ENCODE results near the gene KLC3. TPM values are rescaled to one million over a fixed set of nuclear protein-coding genes. Genes with fewer than 3 reads are reported as not detected.

The KLC3 gene
- total RNA-seq, 1 experiment from 2014 or later, result not detected

DNA sequence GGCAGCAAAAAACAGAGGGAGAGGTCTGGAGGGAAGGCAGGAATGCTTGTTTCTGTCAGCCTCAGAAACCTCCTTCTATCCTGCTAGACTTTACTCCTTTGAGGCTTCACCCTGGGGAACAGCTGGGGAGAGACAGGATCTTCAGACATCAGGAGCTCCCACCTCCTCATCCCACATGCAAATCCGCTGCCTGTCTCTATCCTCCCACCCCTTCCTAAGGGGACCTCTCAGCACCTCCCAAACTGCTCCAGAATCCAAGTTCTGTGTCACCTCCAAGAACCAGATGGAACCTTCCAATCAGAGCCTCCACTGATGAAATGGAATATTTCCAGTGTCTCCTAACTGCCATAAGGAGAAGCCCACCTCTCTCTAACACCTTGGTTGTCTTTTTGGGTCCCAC is 39.6 kb downstream of the KLC3 start:
- Histone ChIP-seq H3K4me3 (no peak overlapping the region), H3K9me3 (peaks cover 11% of the 10 kb centered on the region; the same call in 1 of the 2 replicates), H3K27me3 (no peaks in the 10 kb centered on the region), H3K36me3 (peaks cover 4% of the 10 kb centered on the region; the same call in 1 of the 2 replicates)
- DNase-seq, result no peak

- Histone ChIP-seq H3K27me3 (no peaks in the 10 kb centered on the region), H3K9me3 (peaks cover 3% of the 10 kb centered on the region; the same call in 1 of the 2 replicates), H3K36me3 (peaks cover 4% of the 10 kb centered on the region; the same call in 1 of the 2 replicates), H3K4me3 (no peak overlapping the region)
- DNase-seq, result no peak
Observed at GRCh38 chr19:45382426-45382825, 41.9 kb downstream of the KLC3 start.

GRCh38 chr19:45385392-45386221 is 45.1 kb downstream of the KLC3 start:
- Histone ChIP-seq H3K9me3 (no peaks in the 10 kb centered on the region), H3K4me3 (no peak overlapping the region)
- DNase-seq, result no peak

DNA sequence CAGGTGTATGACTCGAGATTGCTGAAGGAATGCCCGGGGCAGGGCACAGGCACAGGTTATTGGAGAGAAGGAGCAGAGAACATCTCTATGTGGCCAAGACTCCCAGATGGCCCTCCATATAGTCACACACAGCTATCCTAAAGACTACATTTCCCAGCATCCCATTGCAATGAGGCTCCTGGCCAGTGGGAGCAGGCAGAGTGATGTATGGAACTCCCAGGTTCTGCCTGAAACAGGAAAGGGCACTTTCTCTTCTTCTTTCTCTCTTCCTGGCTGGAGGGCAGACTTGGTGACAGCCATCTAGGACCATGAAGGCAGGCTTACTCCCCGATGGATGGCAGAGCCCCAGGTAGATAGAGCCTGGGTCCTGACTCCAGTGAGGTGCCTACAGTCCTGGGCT is 50.8 kb downstream of the KLC3 start:
- H3K36me3 ChIP-seq, result peaks cover 10% of the 10 kb centered on the region
- no peak for DNase-seq
- no peaks in the 10 kb centered on the region for H3K27me3 ChIP-seq
- no peaks in the 10 kb centered on the region for H3K9me3 ChIP-seq
- H3K4me3 ChIP-seq, result no peak overlapping the region

More at GRCh38 chr19:45385392-45386221, 45.1 kb downstream of the KLC3 start:
- H3K36me3 ChIP-seq, result no peaks in the 10 kb centered on the region
- no peaks in the 10 kb centered on the region for H3K27me3 ChIP-seq

DNA sequence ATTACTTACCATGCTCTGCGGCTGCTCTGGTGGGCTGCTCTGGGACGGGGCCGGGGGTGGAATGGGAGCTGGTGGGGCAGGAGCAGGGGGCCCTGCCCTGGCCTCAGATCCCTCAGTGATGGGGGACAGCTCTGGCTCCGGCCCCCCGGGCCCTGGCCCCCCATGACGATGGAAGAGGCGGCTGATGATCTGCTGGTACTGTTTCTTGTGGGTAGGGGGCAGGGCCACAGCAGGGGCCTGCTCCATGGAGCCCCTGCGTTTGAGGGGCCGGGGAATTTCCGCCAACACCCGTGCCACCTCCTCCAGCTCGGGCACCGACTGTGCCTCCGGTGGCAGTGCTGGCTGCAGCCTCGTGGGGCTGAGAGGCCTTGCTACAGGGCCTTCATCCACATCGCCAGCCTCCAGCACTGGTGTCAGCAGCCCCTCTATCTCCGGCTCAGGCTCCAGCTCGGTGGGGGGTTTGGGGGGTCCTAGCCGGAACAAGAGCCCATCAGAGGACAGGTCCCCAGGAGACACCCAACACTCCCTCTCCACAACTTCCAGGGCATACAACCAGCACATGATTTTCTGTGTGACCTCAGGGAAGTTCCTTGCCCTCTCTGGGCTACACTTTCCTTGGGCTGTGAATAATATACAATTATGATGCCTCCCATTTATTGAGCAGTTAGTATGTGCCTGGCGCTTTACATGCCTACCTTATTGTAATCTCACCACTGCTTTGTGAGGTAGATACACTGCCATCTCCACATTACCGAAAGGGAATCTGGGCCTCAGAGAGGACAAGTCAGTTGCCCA is 51.5 kb downstream of the KLC3 start:
- no peak overlapping the region for H3K4me3 ChIP-seq
- peaks cover 10% of the 10 kb centered on the region for H3K36me3 ChIP-seq
- H3K9me3 ChIP-seq, result no peaks in the 10 kb centered on the region
- no peaks in the 10 kb centered on the region for H3K27me3 ChIP-seq
- no peak for DNase-seq

- no peaks in the 10 kb centered on the region for H3K27me3 ChIP-seq
- H3K9me3 ChIP-seq, result no peaks in the 10 kb centered on the region
- H3K36me3 ChIP-seq, result peaks cover 19% of the 10 kb centered on the region
- DNase-seq, result no peak
- no peak overlapping the region for H3K4me3 ChIP-seq
Observed at GRCh38 chr19:45395821-45396617, 55.5 kb downstream of the KLC3 start.

DNA sequence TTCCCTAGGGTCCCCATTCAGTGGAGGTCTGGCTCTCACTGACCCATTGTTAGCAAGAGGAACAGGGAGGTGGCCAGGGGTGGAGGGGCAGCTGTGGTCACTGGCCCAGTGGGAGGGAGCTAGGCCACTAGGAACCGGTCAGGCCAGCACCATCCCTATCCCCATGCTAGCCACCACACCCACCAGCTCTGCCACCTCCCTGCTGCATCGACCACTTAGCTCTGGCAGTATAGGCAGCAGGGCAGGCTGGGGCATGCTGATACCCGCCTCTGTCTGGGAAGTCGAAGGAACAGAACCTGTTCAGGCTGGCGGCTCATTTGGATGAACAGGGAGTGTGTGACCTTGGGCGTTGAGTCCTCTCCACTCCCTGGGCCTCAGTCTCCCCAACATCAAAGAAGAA is 59.6 kb downstream of the KLC3 start:
- peaks cover 16% of the 10 kb centered on the region for H3K36me3 ChIP-seq
- no peaks in the 10 kb centered on the region for H3K9me3 ChIP-seq
- no peak for DNase-seq
- no peak overlapping the region for H3K4me3 ChIP-seq
- no peaks in the 10 kb centered on the region for H3K27me3 ChIP-seq

Other genes starting within 250 kb of the KLC3 start
- 18.1 and 33.1 TPM in 2 replicates for gene PPP1R37, start 247.6 kb upstream of the KLC3 start, total RNA-seq (2014; rRNA removed; shearing (Covaris generic); ENCODE audit: low replicate concordance)
- 0.91 TPM in 1 of 2 replicates, not detected in the other for gene NKPD1, start 179.8 kb upstream of the KLC3 start, total RNA-seq (2014; rRNA removed; shearing (Covaris generic); ENCODE audit: low replicate concordance)
- gene TRAPPC6A, start 162.5 kb upstream of the KLC3 start, total RNA-seq (2014; rRNA removed; shearing (Covaris generic); ENCODE audit: low replicate concordance), result 9.5 and 28.6 TPM in 2 replicates
- gene BLOC1S3, start 162.0 kb upstream of the KLC3 start, total RNA-seq (2014; rRNA removed; shearing (Covaris generic); ENCODE audit: low replicate concordance), result 1.9 and 22.6 TPM in 2 replicates
- gene EXOC3L2, start 95.3 kb upstream of the KLC3 start, total RNA-seq (2014; rRNA removed; shearing (Covaris generic); ENCODE audit: low replicate concordance), result not detected in 2 replicates
- gene MARK4, start 89.5 kb upstream of the KLC3 start, total RNA-seq (2014; rRNA removed; shearing (Covaris generic); ENCODE audit: low replicate concordance), result 10.1 and 12.0 TPM in 2 replicates
- gene CKM, start 17.9 kb upstream of the KLC3 start, total RNA-seq (2014; rRNA removed; shearing (Covaris generic); ENCODE audit: low replicate concordance), result not detected in 2 replicates
- gene ERCC2, start 29.8 kb downstream of the KLC3 start, total RNA-seq (2014; rRNA removed; shearing (Covaris generic); ENCODE audit: low replicate concordance), result 53.5 and 71.9 TPM in 2 replicates
- gene PPP1R13L, start 64.3 kb downstream of the KLC3 start, total RNA-seq (2014; rRNA removed; shearing (Covaris generic); ENCODE audit: low replicate concordance), result 5.5 and 7.3 TPM in 2 replicates
- 27.1 and 44.0 TPM in 2 replicates for gene POLR1G, start 65.9 kb downstream of the KLC3 start, total RNA-seq (2014; rRNA removed; shearing (Covaris generic); ENCODE audit: low replicate concordance)
- gene ERCC1, start 83.2 kb downstream of the KLC3 start, total RNA-seq (2014; rRNA removed; shearing (Covaris generic); ENCODE audit: low replicate concordance), result 118 and 167 TPM in 2 replicates
- gene FOSB, start 127.2 kb downstream of the KLC3 start, total RNA-seq (2014; rRNA removed; shearing (Covaris generic); ENCODE audit: low replicate concordance), result 0.33 TPM in 1 of 2 replicates, not detected in the other
- 4.9 and 6.1 TPM in 2 replicates for gene RTN2, start 156.3 kb downstream of the KLC3 start, total RNA-seq (2014; rRNA removed; shearing (Covaris generic); ENCODE audit: low replicate concordance)
- 6.6 TPM in 1 of 2 replicates, not detected in the other for gene PPM1N, start 157.7 kb downstream of the KLC3 start, total RNA-seq (2014; rRNA removed; shearing (Covaris generic); ENCODE audit: low replicate concordance)
- 129 and 196 TPM in 2 replicates for gene VASP, start 166.7 kb downstream of the KLC3 start, total RNA-seq (2014; rRNA removed; shearing (Covaris generic); ENCODE audit: low replicate concordance)
- gene OPA3, start 244.1 kb downstream of the KLC3 start, total RNA-seq (2014; rRNA removed; shearing (Covaris generic); ENCODE audit: low replicate concordance), result 21.2 and 28.7 TPM in 2 replicates